SW480 (cell line): ENCODE results near the gene ZMIZ1.
"Not testable (repeated sequence)": the region's sequence is repeated elsewhere in the genome, so short reads cannot be mapped to it uniquely, and the experiment has no call there.

Experiments
- DNase-seq: peaks from one replicate; pipeline ENCODE4 v3.0.0-alpha.2; 2016; ENCODE audit warnings: low spot score

The ZMIZ1 gene

DNA sequence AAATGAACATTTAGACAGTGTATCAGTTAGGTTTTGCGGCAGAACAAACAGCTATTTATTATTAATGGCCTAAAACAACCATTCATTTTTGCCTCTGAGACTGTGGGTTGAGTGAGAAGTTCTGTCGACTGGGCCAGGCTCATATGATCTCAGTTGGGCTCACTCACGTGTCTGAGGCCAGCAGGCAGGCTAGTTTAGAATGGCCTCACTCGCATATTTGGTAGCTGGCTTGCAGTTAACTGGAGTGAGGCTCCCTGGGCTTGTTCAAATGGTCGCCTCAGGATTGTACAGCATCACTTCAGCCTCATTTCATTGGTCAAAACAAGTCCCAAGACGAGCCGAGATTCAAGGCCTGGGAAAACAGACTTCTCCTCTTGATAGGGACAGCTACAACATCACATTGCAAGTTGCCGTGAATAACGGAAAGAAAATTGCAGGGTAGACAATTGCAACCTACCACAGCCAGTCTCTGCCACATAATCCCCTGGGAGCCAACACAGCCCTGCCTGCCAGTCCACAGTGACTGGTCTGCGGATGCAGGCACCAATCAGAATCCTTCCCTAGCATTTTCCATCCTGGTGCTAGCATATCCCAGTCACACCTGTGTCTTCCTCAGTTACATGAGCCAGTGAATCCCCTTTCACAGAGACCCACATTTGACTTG is 255.4 kb downstream of the ZMIZ1 start:
- DNase-seq = no peak

DNA sequence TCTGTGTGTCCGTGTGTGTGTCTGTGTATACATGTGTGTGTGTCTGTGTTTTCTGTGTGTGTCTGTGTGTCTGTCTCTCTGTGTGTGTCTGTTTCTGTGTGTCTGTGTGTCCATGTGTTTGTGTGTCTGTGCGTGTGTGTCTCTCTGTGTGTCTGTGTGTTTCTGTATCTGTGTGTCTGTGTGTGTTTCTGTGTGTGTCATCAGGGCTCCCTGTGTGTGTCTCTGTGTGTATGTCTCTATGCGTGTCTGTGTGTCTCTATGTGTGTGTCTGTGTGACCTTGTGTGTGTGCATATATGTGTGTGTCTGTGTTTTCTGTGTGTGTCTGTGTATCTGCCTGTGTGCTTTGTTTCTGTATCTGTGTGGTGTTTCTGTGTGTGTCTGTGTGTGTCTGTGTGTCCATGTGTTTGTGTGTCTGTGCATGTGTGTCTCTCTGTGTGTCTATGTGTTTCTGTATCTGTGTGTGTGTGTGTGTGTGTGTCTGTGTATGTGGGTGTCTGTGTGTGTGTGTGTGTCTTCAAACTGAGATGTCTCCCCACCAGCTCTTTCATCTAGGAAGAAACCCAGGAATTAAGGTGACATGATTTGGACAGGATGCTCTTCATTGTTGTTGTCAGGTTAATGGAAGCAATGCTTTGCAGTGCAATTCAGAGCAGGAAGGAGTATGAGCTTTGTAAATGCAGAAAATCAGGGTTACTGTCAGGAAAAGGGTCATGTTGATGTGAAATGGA is 257.8 kb downstream of the ZMIZ1 start:
- no peak for DNase-seq

DNA sequence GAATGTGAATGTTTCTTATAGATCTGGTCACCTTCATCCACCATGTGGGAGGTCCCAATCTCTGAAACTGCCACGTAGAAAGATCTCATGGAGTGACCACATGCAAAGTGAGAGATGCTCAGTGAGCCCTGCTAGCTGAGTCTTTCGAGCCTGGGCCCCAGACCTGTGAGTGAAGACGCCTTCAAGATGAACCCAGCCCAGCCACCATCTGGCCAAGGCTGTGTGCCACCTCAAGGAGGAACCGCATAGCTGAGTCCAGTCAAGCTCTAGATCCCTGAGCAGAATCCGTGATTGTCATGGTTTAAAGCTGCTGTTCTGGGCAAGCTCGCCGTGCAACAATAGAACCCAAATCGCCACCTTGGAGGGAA is 258.3 kb downstream of the ZMIZ1 start:
- no peak for DNase-seq

DNA sequence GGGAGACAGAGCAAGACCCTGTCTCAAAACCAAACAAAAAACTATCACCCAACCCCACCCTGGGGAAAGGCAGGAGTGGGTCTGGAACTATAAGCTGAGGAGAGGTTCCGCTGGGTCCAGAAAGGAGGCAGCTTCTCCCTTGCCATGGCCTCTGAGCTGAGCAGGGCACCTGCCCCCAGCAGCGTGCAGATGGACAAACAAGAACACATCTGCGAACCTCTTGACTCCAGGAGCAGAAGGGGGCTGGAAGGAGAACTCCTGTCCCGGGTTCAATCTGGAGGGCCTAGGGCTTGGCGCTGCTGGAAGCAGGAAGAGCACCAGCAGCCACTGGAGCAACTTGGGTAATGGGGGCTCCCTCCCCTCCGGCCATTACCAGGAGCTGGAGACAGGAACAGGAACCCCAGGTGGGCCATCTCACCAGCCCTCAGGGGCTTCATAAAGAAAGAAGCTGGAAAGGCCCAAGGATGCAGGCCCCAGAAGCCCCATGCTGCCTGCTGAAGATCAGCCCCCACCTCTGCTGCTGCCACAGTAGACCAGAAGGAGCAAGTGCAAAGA is 259.5 kb downstream of the ZMIZ1 start:
- DNase-seq = no peak

DNA sequence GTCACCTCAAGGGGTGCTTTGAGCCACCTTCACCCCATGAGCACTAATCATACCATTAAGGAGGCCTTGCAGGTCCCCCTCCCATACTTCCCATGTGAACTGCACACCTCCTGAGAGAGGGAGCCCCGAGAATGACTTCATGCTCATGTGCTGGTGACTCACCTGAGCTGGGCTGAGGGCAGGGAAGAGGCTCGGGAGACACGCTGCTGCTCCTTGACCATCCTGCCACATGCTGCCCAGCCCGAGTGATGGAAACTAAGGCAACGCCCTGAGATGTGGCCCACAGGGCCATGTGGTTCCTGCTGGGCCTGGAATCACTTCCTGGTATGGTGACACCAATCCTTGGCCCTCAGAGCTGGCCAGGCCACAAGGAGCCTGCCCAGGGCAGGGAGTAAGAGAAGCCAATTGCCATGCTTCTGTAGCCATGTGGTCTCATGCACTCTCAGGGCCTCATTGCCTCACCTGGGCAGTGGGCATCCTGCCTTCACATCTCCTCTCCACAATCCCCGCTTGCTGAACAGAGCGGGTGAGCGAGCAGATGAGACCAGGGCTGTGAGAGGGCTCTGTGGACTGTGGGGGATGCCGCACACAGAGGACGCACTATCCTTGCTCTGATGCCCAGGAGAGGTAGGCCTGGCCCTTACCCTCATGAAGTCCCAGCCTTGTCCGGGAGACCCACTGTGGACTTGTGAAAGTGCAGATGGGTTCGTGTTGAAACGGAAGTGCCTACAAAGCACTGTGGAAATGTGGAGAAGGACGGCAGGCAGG is 260.2 kb downstream of the ZMIZ1 start:
- peak; percentile 50 for DNase-seq

DNA sequence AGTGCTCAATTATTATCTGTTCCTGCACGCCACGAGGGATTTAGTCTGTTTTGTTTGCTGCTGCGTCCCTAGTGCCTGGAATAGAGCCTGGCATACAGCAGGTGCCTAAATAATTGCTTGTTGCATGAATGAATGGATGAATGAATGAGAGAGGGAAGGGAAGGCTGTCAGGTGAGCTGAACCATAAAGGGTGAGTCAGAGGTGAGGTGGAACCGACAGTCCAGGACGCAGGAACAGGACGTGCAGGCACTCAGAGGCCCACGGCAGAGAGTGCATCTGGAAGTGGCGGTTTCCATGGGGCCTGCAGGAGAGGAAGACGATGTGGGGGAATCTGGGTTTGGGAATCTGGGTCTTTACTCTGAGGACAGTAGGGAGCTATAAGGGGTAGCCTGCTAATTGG is 260.8 kb downstream of the ZMIZ1 start:
- no peak for DNase-seq

DNA sequence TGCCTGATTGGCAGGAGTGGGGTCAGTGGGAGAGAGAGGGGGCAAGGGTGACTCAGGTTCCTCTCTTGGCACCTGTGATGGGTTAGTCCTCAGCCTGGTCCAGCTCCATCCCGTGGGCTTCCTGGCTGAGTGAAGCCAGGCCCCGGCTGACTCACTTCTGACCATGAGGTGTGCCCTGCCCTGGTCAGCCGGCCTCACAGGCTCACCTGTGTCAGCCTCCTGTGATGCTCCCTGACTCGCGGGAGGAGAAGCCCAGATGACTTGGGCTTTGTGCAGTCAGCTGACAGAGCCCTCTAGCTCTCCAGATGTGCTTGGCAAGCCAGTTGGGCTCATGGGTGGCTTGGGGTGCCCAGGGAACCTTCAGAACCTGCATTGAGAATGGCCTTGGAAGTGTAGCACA is 262.5 kb downstream of the ZMIZ1 start:
- peak; percentile 50 for DNase-seq

DNA sequence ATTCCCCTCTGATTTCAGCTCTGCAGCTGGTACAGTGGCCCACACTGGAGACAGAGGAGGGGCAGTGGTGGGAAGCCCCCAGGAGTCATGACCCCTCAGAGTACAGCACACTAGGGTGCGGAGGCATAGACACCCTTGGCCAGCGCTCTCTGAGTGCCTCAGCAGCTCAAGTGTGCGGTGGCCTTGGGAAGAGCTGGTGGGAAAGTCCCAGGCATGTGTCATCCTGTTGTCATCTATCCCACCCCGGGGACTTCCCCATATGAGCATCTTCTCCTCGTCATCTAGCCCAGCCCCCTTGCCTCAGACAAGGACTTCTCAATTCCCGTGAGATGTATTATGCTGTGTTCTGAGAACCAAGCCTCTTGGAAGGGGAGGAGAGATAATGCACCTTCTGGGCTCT is 262.9 kb downstream of the ZMIZ1 start:
- DNase-seq = peak; percentile 69

DNA sequence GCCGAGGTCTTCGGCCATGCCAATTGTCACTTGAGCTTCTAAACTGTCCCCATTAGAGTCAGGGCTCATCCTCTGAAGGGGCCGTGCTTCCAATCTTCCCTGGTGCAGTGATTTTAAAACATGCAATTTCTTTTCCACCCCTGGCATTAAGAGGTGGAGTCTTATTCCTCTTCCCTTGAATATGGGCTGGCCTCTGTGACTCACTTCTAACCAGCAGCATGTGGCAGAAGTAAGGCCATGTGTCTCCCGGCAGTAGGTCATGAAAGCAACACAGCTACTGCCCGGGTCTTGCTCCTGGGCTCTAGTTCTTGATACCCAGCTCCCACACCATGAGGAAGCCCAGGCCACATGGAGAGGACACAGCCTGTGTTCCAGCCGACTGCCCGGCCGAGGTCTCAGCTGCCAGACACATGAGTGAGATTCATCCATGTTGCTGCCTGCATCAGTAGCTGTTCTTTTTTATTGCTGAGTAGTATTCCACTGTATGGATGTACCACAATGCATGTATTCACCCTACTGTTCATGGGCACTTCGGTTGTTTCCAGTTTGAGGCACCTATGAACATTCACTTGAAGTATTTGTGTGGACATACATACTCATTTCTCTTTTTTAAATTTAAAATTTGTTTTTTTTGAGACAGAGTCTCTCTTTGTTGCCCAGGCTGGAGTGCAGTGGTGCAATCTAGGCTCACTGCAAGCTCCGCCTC is 264.0 kb downstream of the ZMIZ1 start:
- DNase-seq = not testable (repeated sequence)

DNA sequence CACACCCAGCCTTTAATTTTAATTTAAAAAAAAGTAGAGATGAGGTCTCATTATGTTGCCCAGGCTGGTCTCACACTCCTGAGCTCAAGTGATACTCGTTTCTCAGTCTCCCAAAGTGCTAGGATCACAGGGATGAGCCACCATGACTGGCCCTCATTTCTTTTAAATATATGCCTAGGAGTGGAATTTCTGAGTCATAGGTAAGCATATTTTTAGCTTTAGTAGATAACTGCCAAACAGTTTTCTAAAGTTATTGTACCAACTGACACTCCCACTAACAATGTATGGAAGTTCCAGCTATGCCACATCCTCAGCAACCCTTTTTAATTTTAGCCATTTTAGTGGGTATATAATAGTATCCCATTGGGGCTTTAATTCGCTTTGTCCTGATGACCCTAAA is 264.7 kb downstream of the ZMIZ1 start:
- no peak for DNase-seq

DNA sequence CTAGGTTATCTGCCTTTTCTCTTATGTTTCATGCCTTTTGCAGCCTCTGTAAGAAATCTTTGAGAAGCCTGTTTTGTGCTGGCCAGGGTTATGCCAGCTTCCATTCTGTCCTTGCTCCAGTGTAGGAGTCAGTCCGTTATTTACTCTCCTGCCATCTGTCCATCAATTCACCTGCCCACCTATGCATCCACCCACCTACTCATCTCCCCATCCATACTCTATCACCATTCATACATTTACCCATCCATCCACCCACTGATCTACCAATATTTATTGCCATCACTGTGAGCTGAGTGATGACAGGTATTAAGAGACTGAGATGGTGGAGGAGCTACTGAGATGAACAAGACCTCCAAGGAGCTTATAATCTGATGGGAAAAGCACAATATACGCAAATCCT is 265.8 kb downstream of the ZMIZ1 start:
- no peak for DNase-seq

DNA sequence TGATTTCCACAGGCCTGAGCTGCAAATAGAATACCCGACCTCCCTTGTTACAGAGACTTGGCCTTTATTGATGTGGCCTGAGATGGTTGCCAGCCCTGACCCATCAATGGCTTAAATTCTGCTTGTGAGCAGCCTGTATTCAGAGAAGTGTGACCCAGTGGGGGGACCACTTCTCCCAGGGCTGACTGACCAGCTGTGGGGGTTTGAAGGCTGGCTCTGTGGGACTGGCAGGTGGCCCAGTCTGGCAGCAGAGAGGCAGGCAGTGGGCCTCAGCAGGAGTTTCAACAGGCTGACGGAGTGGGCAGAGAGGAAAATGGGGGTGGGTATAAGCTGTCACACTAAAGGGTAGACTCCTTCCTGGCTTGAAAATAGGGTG is 266.3 kb downstream of the ZMIZ1 start:
- no peak for DNase-seq

DNA sequence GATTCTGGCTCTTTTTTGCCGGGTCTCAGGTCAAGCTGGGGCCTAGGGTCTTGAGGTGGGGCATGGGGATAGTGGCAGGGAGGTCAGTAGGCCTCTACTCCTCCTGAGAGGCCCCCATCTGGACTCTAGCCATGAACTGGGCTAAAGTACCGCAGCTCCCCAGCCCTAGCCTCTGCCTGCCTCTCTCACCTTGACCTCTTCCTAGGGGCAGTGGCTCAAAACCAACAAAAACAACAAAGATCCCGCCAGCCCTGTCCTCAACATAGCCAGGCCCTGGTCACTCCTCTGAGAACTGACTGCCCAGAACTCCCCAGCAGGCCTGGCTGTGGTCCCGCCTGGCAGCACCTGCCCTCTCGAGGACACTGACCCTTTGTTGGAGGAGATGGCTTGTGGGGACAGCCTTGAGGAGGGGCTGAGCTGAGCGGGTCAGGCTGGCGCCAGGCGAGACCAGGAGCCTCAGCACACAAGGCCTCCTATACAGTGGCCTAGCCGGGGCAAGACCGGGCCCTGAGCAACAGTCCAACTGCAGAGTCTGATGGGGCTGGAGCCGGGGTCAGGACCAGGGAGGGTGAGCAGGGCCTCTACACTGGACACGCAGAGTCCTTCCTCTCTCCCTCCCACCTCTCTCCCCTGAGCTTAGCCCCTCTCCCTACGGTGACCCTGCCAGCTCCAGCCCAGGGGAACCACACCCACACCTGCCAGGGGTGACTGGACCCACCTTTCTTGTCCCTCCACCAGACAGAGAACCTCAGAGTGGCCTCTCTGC is 266.9 kb downstream of the ZMIZ1 start:
- DNase-seq = no peak

DNA sequence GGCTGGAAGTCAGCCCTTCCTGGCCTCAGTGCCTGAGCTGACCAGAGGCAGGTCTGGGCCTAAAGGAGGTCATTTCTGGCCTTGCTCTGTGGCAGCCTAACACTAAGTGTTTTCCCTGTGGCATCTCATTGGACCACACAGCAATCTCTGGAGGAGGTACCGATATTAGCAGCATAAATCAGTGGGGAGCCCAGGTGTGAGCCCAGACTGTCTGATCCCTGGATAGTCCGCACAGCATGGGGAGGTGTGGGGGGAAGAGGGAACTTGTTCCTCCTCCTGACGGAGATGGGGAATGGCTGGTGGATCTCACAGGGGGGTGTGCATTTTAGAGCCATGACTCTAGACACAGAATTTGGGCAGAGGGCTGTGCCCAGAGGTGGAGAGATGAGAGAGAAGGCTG is 267.5 kb downstream of the ZMIZ1 start:
- no peak for DNase-seq

DNA sequence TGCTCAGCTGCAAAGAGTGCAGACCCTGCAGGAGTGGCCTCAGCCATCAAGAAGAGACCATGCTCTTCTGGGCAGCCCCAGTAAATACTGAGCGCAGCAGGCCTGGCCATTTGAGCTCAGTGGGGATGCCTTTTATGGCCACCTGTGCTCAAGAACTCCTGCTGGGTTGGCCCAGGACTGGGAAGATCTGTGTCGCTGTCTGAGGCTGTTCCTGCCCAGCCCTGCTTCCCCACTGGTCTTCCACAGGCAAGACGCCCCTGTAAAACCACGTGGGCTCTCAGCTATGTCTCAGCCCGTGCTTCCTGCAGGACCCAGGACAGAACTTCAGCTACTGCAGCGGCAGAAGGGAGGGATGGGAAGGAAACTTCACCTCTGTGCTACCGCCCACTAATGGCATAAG is 268.0 kb downstream of the ZMIZ1 start:
- DNase-seq = no peak

DNA sequence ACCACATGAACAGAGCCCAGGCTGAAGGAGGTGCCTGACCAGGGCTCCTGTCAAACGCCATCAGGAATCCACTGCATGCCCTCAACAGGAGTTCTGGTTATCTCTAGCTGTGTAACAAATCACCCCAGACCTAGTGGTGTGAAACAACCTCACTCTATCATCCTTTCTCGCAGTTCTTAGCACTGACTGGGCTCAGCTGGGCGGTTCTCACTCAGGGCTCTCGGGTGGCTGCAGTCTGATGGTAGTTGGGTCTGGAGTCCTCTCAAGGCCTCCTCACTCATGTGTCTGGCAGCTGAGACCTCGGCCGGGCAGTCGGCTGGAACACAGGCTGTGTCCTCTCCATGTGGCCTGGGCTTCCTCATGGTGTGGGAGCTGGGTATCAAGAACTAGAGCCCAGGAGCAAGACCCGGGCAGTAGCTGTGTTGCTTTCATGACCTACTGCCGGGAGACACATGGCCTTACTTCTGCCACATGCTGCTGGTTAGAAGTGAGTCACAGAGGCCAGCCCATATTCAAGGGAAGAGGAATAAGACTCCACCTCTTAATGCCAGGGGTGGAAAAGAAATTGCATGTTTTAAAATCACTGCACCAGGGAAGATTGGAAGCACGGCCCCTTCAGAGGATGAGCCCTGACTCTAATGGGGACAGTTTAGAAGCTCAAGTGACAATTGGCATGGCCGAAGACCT is 269.2 kb downstream of the ZMIZ1 start:
- DNase-seq = not testable (repeated sequence)

DNA sequence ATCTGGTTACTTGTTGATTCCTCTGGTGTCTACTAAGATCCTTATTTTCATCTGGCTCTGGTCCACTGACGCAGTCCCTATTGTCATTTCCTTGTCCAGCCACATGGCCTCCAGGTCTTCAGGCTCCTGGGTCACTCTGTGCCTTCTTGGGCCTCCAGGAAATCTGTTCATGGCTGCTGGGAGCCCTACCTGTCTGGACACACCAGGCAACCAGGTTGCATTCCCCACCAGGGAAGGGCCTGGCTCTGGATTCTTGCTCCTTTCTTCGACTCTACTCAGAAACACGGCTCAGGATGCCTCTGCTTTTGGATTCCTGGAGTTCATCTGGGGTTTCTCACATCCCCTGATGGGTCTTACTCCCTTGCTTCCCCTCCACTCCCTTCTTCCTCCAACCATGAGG is 270.5 kb downstream of the ZMIZ1 start:
- DNase-seq = no peak

DNA sequence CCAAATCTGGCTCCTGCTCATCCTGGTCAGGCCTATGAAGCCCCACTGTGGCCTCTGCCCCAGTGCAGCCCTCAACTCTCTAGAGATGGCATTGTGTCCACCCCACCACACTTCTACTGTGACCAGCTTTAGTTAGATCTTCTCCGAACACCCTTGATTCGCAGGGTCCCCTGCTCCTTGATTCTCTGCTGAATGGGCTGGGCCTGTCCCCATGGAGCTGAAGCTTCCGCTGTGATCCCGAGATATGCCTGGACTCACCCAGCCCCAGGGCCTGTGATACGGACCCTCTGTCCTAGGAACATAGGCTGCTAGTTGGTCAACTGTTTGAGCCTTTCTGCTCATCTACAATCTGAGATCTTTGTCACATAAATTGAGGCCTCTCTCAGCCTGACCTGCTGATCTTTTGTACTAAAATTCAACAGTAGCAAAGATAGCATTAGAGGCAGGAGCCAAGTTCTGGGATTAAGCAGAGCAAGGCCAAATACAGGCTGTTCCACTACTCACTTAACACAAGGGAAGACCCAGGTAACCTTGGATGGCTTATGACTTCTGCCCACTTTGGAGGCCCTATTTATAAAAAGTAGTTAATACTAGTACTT is 272.0 kb downstream of the ZMIZ1 start:
- no peak for DNase-seq

DNA sequence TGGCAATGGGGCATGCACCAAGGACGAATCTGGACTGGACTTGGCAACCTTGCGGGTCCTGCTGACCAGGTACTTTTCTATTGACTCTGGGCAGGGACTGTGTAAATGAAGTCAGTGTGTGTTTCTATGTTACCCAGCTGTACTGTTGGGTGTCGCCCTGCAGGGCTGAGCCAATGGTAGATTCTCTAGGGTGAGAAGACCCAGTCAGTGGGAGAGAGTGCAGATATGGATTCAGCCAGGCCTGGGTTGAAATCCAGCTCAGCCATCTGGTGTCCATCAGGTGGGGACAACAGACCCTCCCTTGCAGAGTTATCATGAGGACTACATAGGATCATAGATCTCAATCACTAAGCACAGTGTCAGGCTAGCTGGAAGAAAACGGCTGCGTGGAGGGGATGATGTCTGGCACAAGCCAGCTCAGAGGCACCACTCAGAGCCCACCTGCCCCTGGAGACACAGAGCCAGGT is 273.6 kb downstream of the ZMIZ1 start:
- DNase-seq = no peak

DNA sequence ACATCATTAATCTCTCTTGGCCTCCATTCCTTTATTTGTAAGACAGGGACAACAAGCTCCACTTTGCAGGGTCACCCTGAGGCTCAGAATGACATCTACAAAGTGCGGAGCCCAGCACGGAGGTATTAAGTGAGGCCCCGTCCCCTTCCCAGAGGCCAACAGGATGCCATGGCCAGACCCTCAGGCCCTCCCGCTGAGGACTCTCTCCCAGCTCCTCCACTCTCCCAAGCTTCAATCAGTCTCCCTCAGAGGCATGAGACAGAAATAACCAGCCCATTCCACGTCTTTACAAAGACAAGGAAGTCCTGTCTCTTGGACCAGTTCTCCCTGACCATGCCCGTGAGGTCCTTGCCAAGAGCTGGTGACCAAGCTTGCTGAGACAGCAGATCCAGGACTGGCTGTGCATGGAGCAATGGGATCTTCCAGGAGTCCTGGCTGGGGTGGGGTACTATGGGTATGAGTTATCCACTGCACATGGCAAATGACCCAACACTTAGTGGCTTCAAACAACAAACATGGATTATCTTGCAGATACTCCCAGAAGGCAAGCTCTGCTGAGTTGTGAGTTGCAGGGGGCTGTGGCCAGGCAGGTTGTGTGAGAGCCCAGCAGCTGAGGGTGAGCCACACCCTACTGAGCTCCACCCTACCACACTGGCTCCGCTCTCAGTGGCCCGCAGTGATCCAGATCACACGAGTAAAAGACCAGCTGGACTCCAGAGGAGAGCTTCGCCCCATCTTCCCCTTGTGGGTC is 274.2 kb downstream of the ZMIZ1 start:
- peak; percentile 38 for DNase-seq
